ENCODE measurements around the gene ZNF75A.
"Not testable (repeated sequence)": the region's sequence is repeated elsewhere in the genome, so short reads cannot be mapped to it uniquely, and the experiment has no call there.

- not testable (repeated sequence) for TF ChIP-seq CTCF, POLR2AphosphoS5 (IDR thresholded peaks at IDR 0.05)
Observed at GRCh38 chr16:3270718-3271117, 34.6 kb upstream of the ZNF75A start.

Measured in esophagus muscularis mucosa (tissue), 3 donors.